ENCODE data around the gene PBRM1.

GRCh38 chr3:52689151-52689550 is 3.4 kb upstream of the PBRM1 start:
- TF ChIP-seq CTCF (conservative IDR thresholded peaks at IDR 0.05 in 1 of 2, IDR thresholded peaks at IDR 0.05 in 1 of 2; ENCODE audit: low read depth in 1 of 2, low read length in 2 of 2) (no peak), EZH2 (IDR thresholded peaks at IDR 0.05; ENCODE audit: low read length, missing control alignments) (no peak)

All from fibroblast of lung (primary cell).